SU-DHL-6 (cell line): Measurements from ENCODE around the gene CCDC134.
"Not testable (repeated sequence)": the region's sequence is repeated elsewhere in the genome, so short reads cannot be mapped to it uniquely, and the experiment has no call there.

ENCODE experiments used
- H2AFZ ChIP-seq: fragments of 200-600 bp; sonication (generic); 2 replicates; pipeline ENCODE4 v1.6.1; 2014; ENCODE audit warnings: low read depth, mild to moderate bottlenecking, moderate library complexity, mixed read lengths, antibody characterized with exemption, low read length; ENCODE audit not compliant: severe bottlenecking
- H3F3A ChIP-seq: fragments of 200-600 bp; shearing (Covaris generic); 2 replicates; pipeline ENCODE4 v1.6.0; 2016; ENCODE audit warnings: antibody characterized with exemption, mild to moderate bottlenecking; ENCODE audit not compliant: insufficient read depth
- H3K27ac ChIP-seq: fragments of 200-600 bp; sonication (generic); 2 replicates; pipeline ENCODE4 v1.5.1; 2016; ENCODE audit warnings: low read depth, mild to moderate bottlenecking, low read length, moderate library complexity, mixed read lengths
- H3K27me3 ChIP-seq: fragments of 200-600 bp; sonication (generic), shearing (Covaris generic); 2 replicates; pipeline ENCODE4 v1.6.0; 2014; ENCODE audit warnings: mild to moderate bottlenecking, low read length
- H3K36me3 ChIP-seq: fragments of 200-600 bp; sonication (generic); 2 replicates; pipeline ENCODE4 v1.6.1; 2014; ENCODE audit warnings: mild to moderate bottlenecking, low read length, mixed read lengths
- H3K4me2 ChIP-seq: fragments of 300-600, 200-600 bp; shearing (Covaris generic), sonication (generic); 2 replicates; pipeline ENCODE4 v1.6.0; 2014; ENCODE audit warnings: low read length, low read depth, mild to moderate bottlenecking; ENCODE audit not compliant: poor library complexity, severe bottlenecking
- H3K4me3 ChIP-seq: fragments of 200-600 bp; sonication (generic); 2 replicates; pipeline ENCODE4 v1.5.1; 2014; ENCODE audit warnings: antibody characterized with exemption, low read length, mild to moderate bottlenecking, mixed read lengths; ENCODE audit not compliant: insufficient read depth, poor library complexity, severe bottlenecking
- H3K79me2 ChIP-seq: fragments of 200-600 bp; sonication (generic); 2 replicates; pipeline ENCODE4 v1.6.1; 2014; ENCODE audit warnings: mild to moderate bottlenecking, low read length, moderate library complexity; ENCODE audit not compliant: insufficient read depth
- H3K9ac ChIP-seq: fragments of 200-600 bp; sonication (generic); 2 replicates; pipeline ENCODE4 v1.7.0; 2014; ENCODE audit warnings: mild to moderate bottlenecking, low read length
- H3K9me2 ChIP-seq: fragments of 200-600 bp; sonication (generic); replicated peaks from 2 replicates; pipeline ENCODE4 v1.6.1; 2014; ENCODE audit warnings: low read length; ENCODE audit not compliant: insufficient read depth
- H3K9me3 ChIP-seq: fragments of 200-600 bp; sonication (generic); 2 replicates; pipeline ENCODE4 v1.6.1; 2014; ENCODE audit warnings: low read length, mixed read lengths; ENCODE audit not compliant: insufficient read depth
- H4K20me1 ChIP-seq: fragments of 200-600 bp; sonication (generic); 2 replicates; pipeline ENCODE4 v1.6.1; 2014; ENCODE audit warnings: low read depth, mild to moderate bottlenecking, antibody characterized with exemption, low read length, moderate library complexity, mixed read lengths
- CTCF ChIP-seq: fragments of 200-600 bp; sonication (generic); IDR thresholded peaks from one replicate; pipeline ENCODE4 v1.5.1; 2017; ENCODE audit warnings: antibody characterized with exemption, mild to moderate bottlenecking, low read length, moderate library complexity; ENCODE audit not compliant: insufficient read depth, poor library complexity, severe bottlenecking
- EZH2phosphoT487 ChIP-seq: fragments of 200-600 bp; sonication (generic), shearing (Covaris generic); conservative IDR thresholded peaks from 2 replicates; pipeline ENCODE4 v1.6.1; 2018; ENCODE audit warnings: mild to moderate bottlenecking, antibody characterized with exemption, low read length, moderate library complexity, mixed read lengths

Gene CCDC134

GRCh38 chr22:41833369-41834004 is 33.0 kb downstream of the CCDC134 start:
- Histone ChIP-seq H3K9me3 (0 out of 2 replicates have a peak, but pooled peaks cover 4% of the 10 kb centered on the region), H3K36me3 (peaks cover 22% of the 10 kb centered on the region), H2AFZ (no peak overlapping the region), H3K9me2 (no peaks in the 10 kb centered on the region), H3K4me3 (peak overlapping the region; percentile 76), H3K4me2 (peak overlapping the region; percentile 77), H3K27me3 (no peaks in the 10 kb centered on the region), H3F3A (peaks cover 23% of the 10 kb centered on the region), H3K79me2 (peaks cover 53% of the 10 kb centered on the region), H4K20me1 (no peaks in the 10 kb centered on the region), H3K27ac (peak overlapping the region; percentile 90), H3K9ac (peak overlapping the region; percentile 94)
- TF ChIP-seq CTCF (no peak), EZH2phosphoT487 (no peak)

- H4K20me1 ChIP-seq: no peaks in the 10 kb centered on the region
- H3K27ac ChIP-seq: peak overlapping the region; percentile 90
These were observed 33.8 kb downstream of the CCDC134 start for GRCh38 chr22:41834005-41834944.

GRCh38 chr22:41835462-41835861 is 35.0 kb downstream of the CCDC134 start:
- not testable (repeated sequence) for H4K20me1 ChIP-seq, H3K27me3 ChIP-seq, H3K4me3 ChIP-seq, H3K9me3 ChIP-seq, H2AFZ ChIP-seq, H3K9me2 ChIP-seq, H3K9ac ChIP-seq
- peaks cover 73% of the 10 kb centered on the region for H3K79me2 ChIP-seq
- peak overlapping the region; percentile 15 for H3K4me2 ChIP-seq
- H3F3A ChIP-seq: peaks cover 11% of the 10 kb centered on the region
- peak overlapping the region; percentile 3; the same call in 1 of the 2 replicates for H3K27ac ChIP-seq
- peaks cover 25% of the 10 kb centered on the region for H3K36me3 ChIP-seq

More at GRCh38 chr22:41834005-41834944, 33.8 kb downstream of the CCDC134 start:
- peaks cover 22% of the 10 kb centered on the region for H3K36me3 ChIP-seq
- H3K4me3 ChIP-seq: peak overlapping the region; percentile 76
- peaks cover 22% of the 10 kb centered on the region for H3F3A ChIP-seq
- TF ChIP-seq EZH2phosphoT487 (no peak), CTCF (no peak)
- no peak overlapping the region for H2AFZ ChIP-seq
- no peaks in the 10 kb centered on the region for H3K9me2 ChIP-seq
- H3K9me3 ChIP-seq: 0 out of 2 replicates have a peak, but pooled peaks cover 4% of the 10 kb centered on the region
- no peaks in the 10 kb centered on the region for H3K27me3 ChIP-seq
- peak overlapping the region; percentile 77 for H3K4me2 ChIP-seq
- H3K9ac ChIP-seq: peak overlapping the region; percentile 94
- peaks cover 61% of the 10 kb centered on the region for H3K79me2 ChIP-seq
